GM19324 (cell line): ENCODE results near the gene PLXNA2.

Experiments
- ATAC-seq: cut with Tn5 transposase; IDR thresholded peaks from one replicate; pipeline ENCODE4 v1.9.1; 2021; ENCODE audit warnings: mild to moderate bottlenecking, moderate library complexity; ENCODE audit not compliant: unreplicated experiment, low FRiP score

The PLXNA2 gene

GRCh38 chr1:208265525-208265924 lies 21.3 kb upstream of the PLXNA2 start:
- ATAC-seq, result no peak

- ATAC-seq, result no peak
Observed at GRCh38 chr1:208265122-208265469, 20.9 kb upstream of the PLXNA2 start.

- ATAC-seq, result no peak
Observed at GRCh38 chr1:208264469-208265121, 20.4 kb upstream of the PLXNA2 start.

GRCh38 chr1:208261874-208262273 lies 17.7 kb upstream of the PLXNA2 start:
- no peak for ATAC-seq

- no peak for ATAC-seq
Observed at GRCh38 chr1:208258277-208258676, 14.1 kb upstream of the PLXNA2 start.

- no peak for ATAC-seq
Observed at GRCh38 chr1:208257351-208257750, 13.2 kb upstream of the PLXNA2 start.

- ATAC-seq, result no peak
Observed at GRCh38 chr1:208256556-208256955, 12.4 kb upstream of the PLXNA2 start.

- ATAC-seq, result no peak
Observed at GRCh38 chr1:208256091-208256490, 11.9 kb upstream of the PLXNA2 start.

- no peak for ATAC-seq
Observed at GRCh38 chr1:208254862-208255261, 10.7 kb upstream of the PLXNA2 start.

- ATAC-seq, result no peak
Observed at GRCh38 chr1:208254376-208254775, 10.2 kb upstream of the PLXNA2 start.

GRCh38 chr1:208252836-208253576 lies 8.8 kb upstream of the PLXNA2 start:
- no peak for ATAC-seq

- no peak for ATAC-seq
Observed at GRCh38 chr1:208251911-208252835, 8.0 kb upstream of the PLXNA2 start.

- ATAC-seq, result no peak
Observed at GRCh38 chr1:208251015-208251414, 6.8 kb upstream of the PLXNA2 start.

- no peak for ATAC-seq
Observed at GRCh38 chr1:208250613-208251012, 6.4 kb upstream of the PLXNA2 start.

- ATAC-seq, result no peak
Observed at GRCh38 chr1:208248991-208249696, 5.0 kb upstream of the PLXNA2 start.

GRCh38 chr1:208248307-208248801 lies 4.2 kb upstream of the PLXNA2 start:
- ATAC-seq, result no peak

- ATAC-seq, result no peak
Observed at GRCh38 chr1:208247696-208248095, 3.5 kb upstream of the PLXNA2 start.

- peak; percentile 47 for ATAC-seq
Observed at GRCh38 chr1:208245185-208245705, 1.1 kb upstream of the PLXNA2 start.

- no peak for ATAC-seq
Observed at GRCh38 chr1:208243527-208243966, 637 bp downstream of the PLXNA2 start.

- ATAC-seq, result no peak
Observed at GRCh38 chr1:208242941-208243526, 1.1 kb downstream of the PLXNA2 start.
